Peyer's patch (tissue), 4 donors: ENCODE measurements around the gene FBXO48. TPM values are rescaled to one million over a fixed set of nuclear protein-coding genes. Genes with fewer than 3 reads are reported as not detected.

Experiments
- DNase-seq, 3 donors: peaks; one replicate each; pipeline ENCODE4 v3.0.0-alpha.2; 2017 to 2019
- H3K27ac ChIP-seq, 4 donors: fragments of 200-600 bp; sonication (generic); one replicate each; pipeline ENCODE4 v1.5.1; 2016 to 2019
- H3K27me3 ChIP-seq, 2 donors: fragments of 200-600 bp; sonication (generic); one replicate each; pipeline ENCODE4 v1.5.1; 2019
- H3K36me3 ChIP-seq, 3 donors: fragments of 200-600 bp; sonication (generic); one replicate each; pipeline ENCODE4 v1.5.1; 2016 to 2019
- H3K4me1 ChIP-seq, 4 donors: fragments of 200-600 bp; sonication (generic); one replicate each; pipeline ENCODE4 v1.5.1; 2016 to 2019
- H3K4me3 ChIP-seq, 4 donors: fragments of 200-600 bp; sonication (generic); 1 replicate in 3 of 4; 2 replicates in 1 of 4; pipeline ENCODE4 v1.5.1; 2016 to 2019; ENCODE audit warnings: mild to moderate bottlenecking in 1 of 4
- H3K9me3 ChIP-seq, 4 donors: fragments of 200-600 bp; sonication (generic); one replicate each; pipeline ENCODE4 v1.5.1; 2016 to 2019; ENCODE audit warnings: mild to moderate bottlenecking in 1 of 4
- CTCF ChIP-seq, 6 experiments: fragments of 450-650 bp in 4 of 6; fragments of 200-600 bp in 2 of 6; sonication (generic) in 1 of 6; IDR thresholded peaks; one replicate each; pipeline ENCODE4 v1.5.1; 2017 to 2019; ENCODE audit warnings: antibody characterized with exemption in 6 of 6, mild to moderate bottlenecking in 3 of 6, moderate library complexity in 1 of 6
- POLR2A ChIP-seq, 2 donors: fragments of 450-650 bp; IDR thresholded peaks; one replicate each; pipeline ENCODE4 v1.5.1; 2017; ENCODE audit warnings: antibody characterized with exemption in 2 of 2, mild to moderate bottlenecking in 2 of 2, moderate library complexity in 2 of 2
- total RNA-seq, 4 donors: library from RNA; depleted of rRNA; stranded (reverse); fragments of >200 nt; gene quantifications; one replicate each; pipeline ENCODE4 v1.1.0, GENCODE V29; 2016

FBXO48 gene
- total RNA-seq, 4 donors from 2014 or later, result 0.83 to 2.6 (median 1.4) TPM

- H3K36me3 ChIP-seq, result no peaks in the 10 kb centered on the region
- TF ChIP-seq POLR2A (IDR thresholded peaks at IDR 0.05) (no peak), CTCF (IDR thresholded peaks at IDR 0.05) (no peak)
- no peaks in the 10 kb centered on the region for H3K27me3 ChIP-seq
- H3K4me1 ChIP-seq, result peaks cover 0 to 8% (median 0%) of the 10 kb centered on the region in 4 donors
- DNase-seq, result no peak
- H3K9me3 ChIP-seq, result no peaks in the 10 kb centered on the region
- no peak overlapping the region for H3K27ac ChIP-seq
- no peak overlapping the region for H3K4me3 ChIP-seq
Measured at GRCh38 chr2:68468801-68469200, 1.7 kb upstream of the FBXO48 start.

GRCh38 chr2:68466778-68467076, 367 bp downstream of the FBXO48 start:
- no peaks in the 10 kb centered on the region for H3K27me3 ChIP-seq
- H3K4me3 ChIP-seq, result peak overlapping the region; percentile 67 to 76 (median 70)
- no peak for TF ChIP-seq POLR2A (IDR thresholded peaks at IDR 0.05)
- TF ChIP-seq CTCF (IDR thresholded peaks at IDR 0.05), result no peak
- H3K9me3 ChIP-seq, result no peaks in the 10 kb centered on the region
- H3K4me1 ChIP-seq, result peaks cover 0 to 8% (median 0%) of the 10 kb centered on the region in 4 donors
- peak overlapping the region; percentile 80 to 92 (median 82) for H3K27ac ChIP-seq
- no peak for DNase-seq
- no peaks in the 10 kb centered on the region for H3K36me3 ChIP-seq

GRCh38 chr2:68466361-68466777, 725 bp downstream of the FBXO48 start:
- no peaks in the 10 kb centered on the region for H3K36me3 ChIP-seq
- H3K4me3 ChIP-seq, result peak overlapping the region; percentile 67 to 76 (median 70)
- no peaks in the 10 kb centered on the region for H3K27me3 ChIP-seq
- TF ChIP-seq POLR2A (IDR thresholded peaks at IDR 0.05) (no peak), CTCF (IDR thresholded peaks at IDR 0.05) (peak in 1 of 6 experiments; percentile 5)
- H3K9me3 ChIP-seq, result no peaks in the 10 kb centered on the region
- peaks cover 0 to 8% (median 0%) of the 10 kb centered on the region in 4 donors for H3K4me1 ChIP-seq
- DNase-seq, result peak in 2 of 3 donors; percentile 50 to 65
- peak overlapping the region; percentile 80 to 92 (median 82) for H3K27ac ChIP-seq

- Histone ChIP-seq H3K36me3 (no peaks in the 10 kb centered on the region), H3K27ac (peak overlapping the region in 2 of 4 donors; percentile 80 to 92), H3K4me1 (peaks cover 0 to 8% (median 0%) of the 10 kb centered on the region in 4 donors), H3K9me3 (no peaks in the 10 kb centered on the region), H3K27me3 (no peaks in the 10 kb centered on the region), H3K4me3 (no peak overlapping the region)
- TF ChIP-seq CTCF (IDR thresholded peaks at IDR 0.05) (no peak), POLR2A (IDR thresholded peaks at IDR 0.05) (no peak)
- DNase-seq, result no peak
Measured at GRCh38 chr2:68465081-68465916, 1.8 kb downstream of the FBXO48 start.

GRCh38 chr2:68464651-68465050, 2.4 kb downstream of the FBXO48 start:
- no peaks in the 10 kb centered on the region for H3K9me3 ChIP-seq
- no peaks in the 10 kb centered on the region for H3K36me3 ChIP-seq
- H3K4me1 ChIP-seq, result peaks cover 0 to 8% (median 0%) of the 10 kb centered on the region in 4 donors
- TF ChIP-seq CTCF (IDR thresholded peaks at IDR 0.05), result no peak
- H3K4me3 ChIP-seq, result no peak overlapping the region
- no peaks in the 10 kb centered on the region for H3K27me3 ChIP-seq
- DNase-seq, result no peak
- no peak overlapping the region for H3K27ac ChIP-seq
